H1 (cell line): ENCODE data around the gene PALM. TPM values are rescaled to one million over a fixed set of nuclear protein-coding genes. Genes with fewer than 3 reads are reported as not detected.

ENCODE experiments used
- CTCF ChIA-PET: fragments of 300-600 bp; sonication (Branson Sonifier 250); formaldehyde crosslinking; loops from one replicate; lab custom pipeline; 2021; ENCODE audit not compliant: partially characterized antibody; lab: Charles Lee
- POLR2A ChIA-PET: fragments of 300-600 bp; sonication (Branson Sonifier 250); formaldehyde crosslinking; loops from one replicate; lab custom pipeline; 2021; ENCODE audit warnings: inconsistent platforms; ENCODE audit not compliant: partially characterized antibody; lab: Charles Lee
- DNase-seq, 2 experiments: peaks; one replicate each; pipeline versions ENCODE4 v3.0.0 to v3.0.0-alpha.2; 2010 to 2022; ENCODE audit warnings: low spot score in 2 of 2, low read depth in 1 of 2, mixed read lengths in 1 of 2
- FAIRE-seq: peaks from 2 replicates; lab custom pipeline; 2011; peaks lifted over from hg19 to GRCh38; lab: Jason Lieb, UNC
- H2AFZ ChIP-seq: 2 replicates; pipeline ENCODE4 v1.8.1; 2012; ENCODE audit warnings: low read length, inconsistent platforms
- H2AK5ac ChIP-seq: 2 replicates; pipeline ENCODE4 v1.6.1; 2013; ENCODE audit warnings: low read depth, low read length
- H2BK120ac ChIP-seq: replicated peaks from 2 replicates; pipeline ENCODE3; 2013; ENCODE audit warnings: low read depth, low read length, inconsistent platforms
- H2BK12ac ChIP-seq: 2 replicates; pipeline ENCODE4 v1.6.1; 2013; ENCODE audit warnings: low read depth, low read length
- H2BK15ac ChIP-seq: 2 replicates; pipeline ENCODE4 v1.6.1; 2013; ENCODE audit warnings: low read length
- H2BK20ac ChIP-seq: 2 replicates; pipeline ENCODE4 v1.6.1; 2013; ENCODE audit warnings: low read length
- H2BK5ac ChIP-seq: 2 replicates; pipeline ENCODE4 v1.6.1; 2013; ENCODE audit warnings: low read depth, low read length
- H3K14ac ChIP-seq: 2 replicates; pipeline ENCODE4 v1.6.1; 2013; ENCODE audit warnings: inconsistent platforms; ENCODE audit not compliant: insufficient read length
- H3K18ac ChIP-seq: 2 replicates; pipeline ENCODE4 v1.6.1; 2013; ENCODE audit warnings: low read length; ENCODE audit errors: extremely low read depth
- H3K23ac ChIP-seq: 2 replicates; pipeline ENCODE4 v1.6.1; 2013; ENCODE audit warnings: inconsistent platforms; ENCODE audit not compliant: insufficient read length
- H3K23me2 ChIP-seq: 2 replicates; pipeline ENCODE4 v1.6.1; 2013; ENCODE audit warnings: low read depth, low read length
- H3K27ac ChIP-seq: 2 replicates; pipeline ENCODE4 v1.6.1; 2011; ENCODE audit warnings: low read depth, low read length, inconsistent platforms
- H3K27me3 ChIP-seq, 4 experiments: replicated peaks in 1 of 4; 1 replicate in 1 of 4; 2 replicates in 3 of 4; pipeline versions ENCODE4 v1.6.1 to v1.8.1; 2011 to 2013; ENCODE audit warnings: low read length in 3 of 4, mild to moderate bottlenecking in 3 of 4, inconsistent platforms in 2 of 4, mixed read lengths in 2 of 4, moderate library complexity in 1 of 4; ENCODE audit not compliant: control insufficient read depth in 3 of 4, insufficient read depth in 3 of 4; ENCODE audit errors: extremely low read depth in 1 of 4
- H3K36me3 ChIP-seq, 4 experiments: 2 replicates each; pipeline versions ENCODE4 v1.6.1 to v1.8.1; 2011 to 2013; ENCODE audit warnings: mild to moderate bottlenecking in 4 of 4, low read length in 3 of 4, moderate library complexity in 2 of 4, control low read depth in 1 of 4, inconsistent platforms in 1 of 4; ENCODE audit not compliant: insufficient read depth in 4 of 4, control insufficient read depth in 2 of 4
- H3K4ac ChIP-seq: replicated peaks from 2 replicates; pipeline ENCODE3; 2013; ENCODE audit warnings: low read length, low read depth, mixed read lengths, inconsistent platforms; ENCODE audit not compliant: insufficient read length
- H3K4me1 ChIP-seq, 4 experiments: replicated peaks in 1 of 4; 1 replicate in 1 of 4; 2 replicates in 3 of 4; pipeline versions ENCODE4 v1.6.1 to v1.8.1; 2011 to 2013; ENCODE audit warnings: low read length in 3 of 4, inconsistent platforms in 2 of 4, mixed read lengths in 1 of 4; ENCODE audit not compliant: insufficient read depth in 4 of 4, control insufficient read depth in 3 of 4
- H3K4me2 ChIP-seq, 2 experiments: 2 replicates each; pipeline versions ENCODE4 v1.6.1 to v1.8.1; 2011 to 2013; ENCODE audit warnings: low read depth in 2 of 2, low read length in 2 of 2, control low read depth in 1 of 2, inconsistent platforms in 1 of 2, mild to moderate bottlenecking in 1 of 2; ENCODE audit not compliant: insufficient read depth in 1 of 2
- H3K4me3 ChIP-seq, 4 experiments: fragments of 200-600, 300-600 bp in 1 of 4; sonication (generic), shearing (Covaris generic), sonication (Bioruptor Twin) in 1 of 4; 2 replicates each; pipeline versions ENCODE4 v1.5.1 to v1.8.1; 2011 to 2016; ENCODE audit warnings: low read length in 4 of 4, low read depth in 3 of 4, control low read depth in 2 of 4, inconsistent platforms in 2 of 4, mild to moderate bottlenecking in 2 of 4, mixed read lengths in 1 of 4, moderate library complexity in 1 of 4; ENCODE audit not compliant: insufficient read depth in 2 of 4; ENCODE audit errors: extremely low read depth in 1 of 4
- H3K56ac ChIP-seq: replicated peaks from 2 replicates; pipeline ENCODE3; 2013; ENCODE audit warnings: low read depth, mild to moderate bottlenecking, mixed read lengths, low read length, inconsistent platforms; ENCODE audit not compliant: insufficient read length
- H3K79me1 ChIP-seq: 2 replicates; pipeline ENCODE4 v1.6.1; 2013; ENCODE audit warnings: low read depth, low read length, control low read depth
- H3K79me2 ChIP-seq, 2 experiments: 2 replicates each; pipeline versions ENCODE4 v1.6.1 to v1.8.1; 2012 to 2013; ENCODE audit warnings: low read length in 2 of 2, mild to moderate bottlenecking in 2 of 2, inconsistent platforms in 1 of 2; ENCODE audit not compliant: insufficient read depth in 2 of 2, control insufficient read depth in 1 of 2
- H3K9ac ChIP-seq, 4 experiments: replicated peaks in 1 of 4; 1 replicate in 1 of 4; 2 replicates in 3 of 4; pipeline versions ENCODE4 v1.6.1 to v1.8.1; 2011 to 2013; ENCODE audit warnings: low read depth in 3 of 4, low read length in 3 of 4, control low read depth in 2 of 4, mild to moderate bottlenecking in 2 of 4, moderate library complexity in 2 of 4, inconsistent platforms in 1 of 4; ENCODE audit errors: extremely low read depth in 1 of 4
- H3K9me3 ChIP-seq, 2 experiments: 2 replicates each; pipeline versions ENCODE4 v1.6.1 to v1.8.1; 2012 to 2013; ENCODE audit warnings: mild to moderate bottlenecking in 2 of 2, moderate library complexity in 2 of 2, control low read depth in 1 of 2, inconsistent platforms in 1 of 2, low read depth in 1 of 2, low read length in 1 of 2, mixed read lengths in 1 of 2; ENCODE audit not compliant: insufficient read depth in 2 of 2
- H4K20me1 ChIP-seq, 2 experiments: replicated peaks in 1 of 2; 2 replicates each; pipeline versions ENCODE3 to v1.8.1; 2011 to 2013; ENCODE audit warnings: inconsistent platforms in 2 of 2, low read length in 2 of 2, mild to moderate bottlenecking in 1 of 2; ENCODE audit not compliant: insufficient read depth in 2 of 2, control insufficient read depth in 1 of 2
- H4K5ac ChIP-seq: 2 replicates; pipeline ENCODE4 v1.6.1; 2013; ENCODE audit warnings: low read length, low read depth, mixed read lengths, inconsistent platforms; ENCODE audit not compliant: insufficient read length
- H4K8ac ChIP-seq: 2 replicates; pipeline ENCODE4 v1.8.0; 2013; ENCODE audit warnings: mild to moderate bottlenecking, moderate library complexity, low read length, inconsistent platforms; ENCODE audit not compliant: insufficient read depth; ENCODE audit errors: extremely low read depth
- H4K91ac ChIP-seq: replicated peaks from 2 replicates; pipeline ENCODE3; 2013; ENCODE audit warnings: low read length, mixed read lengths, inconsistent platforms; ENCODE audit not compliant: insufficient read length
- ASH2L ChIP-seq: fragments of 200-600, 300-600 bp; sonication (generic); IDR thresholded peaks from one replicate; pipeline ENCODE4 v1.7.1; 2017; ENCODE audit warnings: low read length
- CBX8 ChIP-seq: fragments of 300-800, 300-1000 bp; sonication (generic); IDR thresholded peaks from 2 replicates; pipeline ENCODE4 v1.7.1; 2016; ENCODE audit warnings: low read depth, low read length, borderline replicate concordance
- CTCF ChIP-seq, 3 experiments: IDR thresholded peaks; 1 replicate in 2 of 3; 2 replicates in 1 of 3; pipeline versions ENCODE4 v1.5.1 to v1.6.1; 2011; ENCODE audit warnings: low read length in 3 of 3, mild to moderate bottlenecking in 3 of 3, inconsistent platforms in 2 of 3, low read depth in 1 of 3, moderate library complexity in 1 of 3; ENCODE audit not compliant: insufficient read depth in 1 of 3; ENCODE audit errors: control extremely low read depth in 1 of 3
- EGR1 ChIP-seq: IDR thresholded peaks from 2 replicates; pipeline ENCODE4 v1.6.1; 2011; ENCODE audit warnings: low read depth, low read length, borderline replicate concordance
- KDM5A ChIP-seq: fragments of 200-600 bp; IDR thresholded peaks from 2 replicates; pipeline ENCODE4 v1.7.1; 2012; ENCODE audit warnings: mild to moderate bottlenecking, low read length, inconsistent platforms, mixed read lengths
- NRF1 ChIP-seq: IDR thresholded peaks from 2 replicates; pipeline ENCODE4 v1.6.1; 2011; ENCODE audit warnings: mild to moderate bottlenecking, low read depth, low read length, improper control_type of control experiment
- RFX5 ChIP-seq: IDR thresholded peaks from 2 replicates; pipeline ENCODE4 v1.6.1; 2011; ENCODE audit warnings: low read depth, low read length, improper control_type of control experiment, borderline replicate concordance
- RNF2 ChIP-seq: fragments of 200-900, 300-1000 bp; sonication (generic); IDR thresholded peaks from 2 replicates; pipeline ENCODE4 v1.7.1; 2016; ENCODE audit warnings: borderline replicate concordance, low read depth, mild to moderate bottlenecking, antibody characterized with exemption, low read length; ENCODE audit not compliant: poor library complexity, severe bottlenecking; ENCODE audit errors: missing control alignments
- TEAD4 ChIP-seq: IDR thresholded peaks from 2 replicates; pipeline ENCODE4 v1.6.1; 2012; ENCODE audit warnings: low read depth, low read length, inconsistent platforms, mixed read lengths
- WGBS, 2 experiments: shearing (Covaris generic) in 1 of 2; methylation state at CpG; one replicate each; pipeline versions ENCODE4 v1.1.6 to v1.1.7; 2013 to 2015; ENCODE audit warnings: low lambda C conversion rate in 2 of 2, mixed read lengths in 2 of 2, inconsistent platforms in 1 of 2, low coverage in 1 of 2, missing lambda C conversion rate in 1 of 2; ENCODE audit not compliant: insufficient replicate concordance in 2 of 2, insufficient coverage in 1 of 2, insufficient read length in 1 of 2; ENCODE audit errors: extremely low coverage in 1 of 2, missing lambda C conversion rate in 1 of 2; 5-methylcytosine and 5-hydroxymethylcytosine counted together
- polyA plus RNA-seq, 7 experiments: library from polyadenylated mRNA; depleted of rRNA in 3 of 7; stranded (reverse) in 5 of 7; unstranded in 2 of 7; fragments of >200 nt in 5 of 7; fragments of 200-250 nt in 2 of 7; gene quantifications; 1 replicate in 5 of 7; 2 replicates in 1 of 7; 4 replicates in 1 of 7; pipeline versions ENCODE4 v1.2.1 to v1.2.3, GENCODE V29; 2011 to 2013; ENCODE audit warnings: missing spikeins in 2 of 7, mixed read lengths in 2 of 7
- total RNA-seq: library from RNA; stranded (reverse); fragmentation: NEBNext Ultra II Directional; extraction: Animal tissue kit (Norgen Biotek cat#: 25700); gene quantifications from 2 replicates; pipeline ENCODE4 v1.2.1, GENCODE V29; 2021

The PALM gene
- total and polyA plus RNA-seq, 2 of the 8 experiments (the other 6 are each of a cell fraction or from before 2014, with no cell fraction given) = 5.7 to 16.5 TPM

GRCh38 chr19:694481-695351, 14.0 kb upstream of the PALM start:
- H3K4me1 ChIP-seq = no peaks in the 10 kb centered on the region
- no peak overlapping the region for H3K18ac ChIP-seq
- H3K23ac ChIP-seq = no peak overlapping the region
- no peaks in the 10 kb centered on the region for H3K79me2 ChIP-seq
- H2BK15ac ChIP-seq = no peak overlapping the region
- H3K4me3 ChIP-seq = no peak overlapping the region
- no peak overlapping the region for H2AFZ ChIP-seq
- ChIA-PET POLR2A (interaction anchor here (0.8 to 1.2 kb wide), 2 partner anchors 9 to 14 kb away, joined by 3 to 4 read pairs; no protein-coding TSS in a partner anchor), CTCF (interaction anchor here (0.6 to 1.2 kb wide), 2 partner anchors 12 to 24 kb away, joined by 3 read pairs; no protein-coding TSS in a partner anchor)
- 83% methylated on average over 27 of the region's 41 CpGs; no CpG with 5 or more reads in 1 of the 2 experiments for whole genome bisulfite sequencing, 2 experiments
- H3K14ac ChIP-seq = no peak overlapping the region
- no peak overlapping the region for H2BK20ac ChIP-seq
- H3K9ac ChIP-seq = no peak overlapping the region
- H4K20me1 ChIP-seq = no peaks in the 10 kb centered on the region
- H3K56ac ChIP-seq = no peak overlapping the region
- no peaks in the 10 kb centered on the region for H3K36me3 ChIP-seq
- H3K23me2 ChIP-seq = no peaks in the 10 kb centered on the region
- no peaks in the 10 kb centered on the region for H3K27me3 ChIP-seq
- no peak overlapping the region for H2BK5ac ChIP-seq
- H3K9me3 ChIP-seq = no peaks in the 10 kb centered on the region
- H3K27ac ChIP-seq = no peak overlapping the region
- no peak overlapping the region for H4K91ac ChIP-seq
- H2BK120ac ChIP-seq = no peak overlapping the region
- H2BK12ac ChIP-seq = no peak overlapping the region
- no peaks in the 10 kb centered on the region for H3K79me1 ChIP-seq
- H3K4ac ChIP-seq = no peak overlapping the region
- no peak overlapping the region; the same call in 1 of the 2 replicates for H4K8ac ChIP-seq
- FAIRE-seq (no peak), DNase-seq (no peak)
- no peak overlapping the region for H3K4me2 ChIP-seq
- no peak overlapping the region for H2AK5ac ChIP-seq
- no peak overlapping the region for H4K5ac ChIP-seq
- TF ChIP-seq TEAD4 (no peak), EGR1 (no peak), ASH2L (no peak), NRF1 (no peak), RFX5 (no peak), KDM5A (no peak), CBX8 (no peak), RNF2 (no peak), CTCF (IDR thresholded peaks at IDR 0.05; ENCODE audit: control extremely low read depth in 1 of 3, insufficient read depth in 1 of 3, low read depth in 1 of 3, low read length in 3 of 3) (no peak)
